ENCODE results near the gene ZW10. TPM values are rescaled to one million over a fixed set of nuclear protein-coding genes. Genes with fewer than 3 reads are reported as not detected.

ZW10 gene
- total RNA-seq, 1 experiment from 2014 or later, result 18.9 TPM

DNA sequence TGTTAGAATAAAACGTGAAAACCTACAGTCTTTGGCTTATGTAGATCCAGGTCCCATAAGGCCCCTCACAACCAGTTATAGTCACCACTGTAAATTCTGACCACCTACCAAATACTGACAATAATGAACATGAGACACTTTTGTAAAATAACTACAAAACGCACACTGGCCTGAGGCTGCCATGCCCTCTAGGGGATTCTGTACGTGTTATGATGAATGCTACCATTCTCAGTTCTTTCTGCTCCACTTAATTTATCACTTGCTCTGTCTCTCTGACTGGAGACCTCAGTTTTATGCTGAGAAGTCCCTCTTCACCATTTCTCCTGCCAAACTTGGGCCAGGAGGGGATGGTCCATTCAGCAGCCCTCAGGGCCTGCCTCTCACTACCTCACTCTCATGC is 48.7 kb downstream of the ZW10 start:
- Mint-ChIP-seq H3K27ac (no peak overlapping the region), H3K4me1 (peaks cover 6% of the 10 kb centered on the region; the same call in 1 of the 2 replicates), H3K9me3 (peaks cover 6% of the 10 kb centered on the region; the same call in 1 of the 2 replicates), H3K27me3 (ENCODE audit: low read depth) (no peaks in the 10 kb centered on the region), H3K4me3 (no peak overlapping the region), H3K36me3 (no peaks in the 10 kb centered on the region)
- POLR2A ChIA-PET, result no interaction called here
- DNase-seq (ENCODE audit: low spot score), result no peak
- no peak for ATAC-seq
- CTCF ChIA-PET, result interaction anchor here (1.1 to 2.5 kb wide), 3 partner anchors 138 to 172 kb away, joined by 3 to 10 read pairs (median 4); no protein-coding TSS in a partner anchor
- TF ChIP-seq, protein P1, sequence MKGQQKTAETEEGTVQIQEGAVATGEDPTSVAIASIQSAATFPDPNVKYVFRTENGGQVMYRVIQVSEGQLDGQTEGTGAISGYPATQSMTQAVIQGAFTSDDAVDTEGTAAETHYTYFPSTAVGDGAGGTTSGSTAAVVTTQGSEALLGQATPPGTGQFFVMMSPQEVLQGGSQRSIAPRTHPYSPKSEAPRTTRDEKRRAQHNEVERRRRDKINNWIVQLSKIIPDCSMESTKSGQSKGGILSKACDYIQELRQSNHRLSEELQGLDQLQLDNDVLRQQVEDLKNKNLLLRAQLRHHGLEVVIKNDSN (CRISPR knock-in tag; IDR thresholded peaks at IDR 0.05), result no peak
- TF ChIP-seq ZNF138 (CRISPR knock-in tag; conservative IDR thresholded peaks at IDR 0.05) (no peak), ESRRA (CRISPR knock-in tag; IDR thresholded peaks at IDR 0.05; ENCODE audit: borderline replicate concordance) (no peak), PRRX2 (CRISPR knock-in tag; IDR thresholded peaks at IDR 0.05) (no peak), GRHL2 (CRISPR knock-in tag; IDR thresholded peaks at IDR 0.05; ENCODE audit: insufficient replicate concordance, severe bottlenecking) (no peak), ATF1 (CRISPR knock-in tag; IDR thresholded peaks at IDR 0.05) (no peak), FOXJ3 (CRISPR knock-in tag; IDR thresholded peaks at IDR 0.05; ENCODE audit: borderline replicate concordance) (no peak), SMAD4 (CRISPR knock-in tag; IDR thresholded peaks at IDR 0.05) (no peak), CBFB (CRISPR knock-in tag; IDR thresholded peaks at IDR 0.05; ENCODE audit: low read depth) (no peak), RELA (CRISPR knock-in tag; IDR thresholded peaks at IDR 0.05; ENCODE audit: borderline replicate concordance) (no peak), TEAD1 (CRISPR knock-in tag; IDR thresholded peaks at IDR 0.05) (no peak), EMX1 (CRISPR knock-in tag; IDR thresholded peaks at IDR 0.05) (no peak)
- TF ChIP-seq, protein P2, sequence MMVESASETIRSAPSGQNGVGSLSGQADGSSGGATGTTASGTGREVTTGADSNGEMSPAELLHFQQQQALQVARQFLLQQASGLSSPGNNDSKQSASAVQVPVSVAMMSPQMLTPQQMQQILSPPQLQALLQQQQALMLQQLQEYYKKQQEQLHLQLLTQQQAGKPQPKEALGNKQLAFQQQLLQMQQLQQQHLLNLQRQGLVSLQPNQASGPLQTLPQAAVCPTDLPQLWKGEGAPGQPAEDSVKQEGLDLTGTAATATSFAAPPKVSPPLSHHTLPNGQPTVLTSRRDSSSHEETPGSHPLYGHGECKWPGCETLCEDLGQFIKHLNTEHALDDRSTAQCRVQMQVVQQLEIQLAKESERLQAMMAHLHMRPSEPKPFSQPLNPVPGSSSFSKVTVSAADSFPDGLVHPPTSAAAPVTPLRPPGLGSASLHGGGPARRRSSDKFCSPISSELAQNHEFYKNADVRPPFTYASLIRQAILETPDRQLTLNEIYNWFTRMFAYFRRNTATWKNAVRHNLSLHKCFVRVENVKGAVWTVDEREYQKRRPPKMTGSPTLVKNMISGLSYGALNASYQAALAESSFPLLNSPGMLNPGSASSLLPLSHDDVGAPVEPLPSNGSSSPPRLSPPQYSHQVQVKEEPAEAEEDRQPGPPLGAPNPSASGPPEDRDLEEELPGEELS (CRISPR knock-in tag; IDR thresholded peaks at IDR 0.05), result no peak
- TF ChIP-seq, protein P3, sequence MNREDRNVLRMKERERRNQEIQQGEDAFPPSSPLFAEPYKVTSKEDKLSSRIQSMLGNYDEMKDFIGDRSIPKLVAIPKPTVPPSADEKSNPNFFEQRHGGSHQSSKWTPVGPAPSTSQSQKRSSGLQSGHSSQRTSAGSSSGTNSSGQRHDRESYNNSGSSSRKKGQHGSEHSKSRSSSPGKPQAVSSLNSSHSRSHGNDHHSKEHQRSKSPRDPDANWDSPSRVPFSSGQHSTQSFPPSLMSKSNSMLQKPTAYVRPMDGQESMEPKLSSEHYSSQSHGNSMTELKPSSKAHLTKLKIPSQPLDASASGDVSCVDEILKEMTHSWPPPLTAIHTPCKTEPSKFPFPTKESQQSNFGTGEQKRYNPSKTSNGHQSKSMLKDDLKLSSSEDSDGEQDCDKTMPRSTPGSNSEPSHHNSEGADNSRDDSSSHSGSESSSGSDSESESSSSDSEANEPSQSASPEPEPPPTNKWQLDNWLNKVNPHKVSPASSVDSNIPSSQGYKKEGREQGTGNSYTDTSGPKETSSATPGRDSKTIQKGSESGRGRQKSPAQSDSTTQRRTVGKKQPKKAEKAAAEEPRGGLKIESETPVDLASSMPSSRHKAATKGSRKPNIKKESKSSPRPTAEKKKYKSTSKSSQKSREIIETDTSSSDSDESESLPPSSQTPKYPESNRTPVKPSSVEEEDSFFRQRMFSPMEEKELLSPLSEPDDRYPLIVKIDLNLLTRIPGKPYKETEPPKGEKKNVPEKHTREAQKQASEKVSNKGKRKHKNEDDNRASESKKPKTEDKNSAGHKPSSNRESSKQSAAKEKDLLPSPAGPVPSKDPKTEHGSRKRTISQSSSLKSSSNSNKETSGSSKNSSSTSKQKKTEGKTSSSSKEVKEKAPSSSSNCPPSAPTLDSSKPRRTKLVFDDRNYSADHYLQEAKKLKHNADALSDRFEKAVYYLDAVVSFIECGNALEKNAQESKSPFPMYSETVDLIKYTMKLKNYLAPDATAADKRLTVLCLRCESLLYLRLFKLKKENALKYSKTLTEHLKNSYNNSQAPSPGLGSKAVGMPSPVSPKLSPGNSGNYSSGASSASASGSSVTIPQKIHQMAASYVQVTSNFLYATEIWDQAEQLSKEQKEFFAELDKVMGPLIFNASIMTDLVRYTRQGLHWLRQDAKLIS (CRISPR knock-in tag; IDR thresholded peaks at IDR 0.05; ENCODE audit: borderline replicate concordance), result no peak
- TF ChIP-seq, protein P4, sequence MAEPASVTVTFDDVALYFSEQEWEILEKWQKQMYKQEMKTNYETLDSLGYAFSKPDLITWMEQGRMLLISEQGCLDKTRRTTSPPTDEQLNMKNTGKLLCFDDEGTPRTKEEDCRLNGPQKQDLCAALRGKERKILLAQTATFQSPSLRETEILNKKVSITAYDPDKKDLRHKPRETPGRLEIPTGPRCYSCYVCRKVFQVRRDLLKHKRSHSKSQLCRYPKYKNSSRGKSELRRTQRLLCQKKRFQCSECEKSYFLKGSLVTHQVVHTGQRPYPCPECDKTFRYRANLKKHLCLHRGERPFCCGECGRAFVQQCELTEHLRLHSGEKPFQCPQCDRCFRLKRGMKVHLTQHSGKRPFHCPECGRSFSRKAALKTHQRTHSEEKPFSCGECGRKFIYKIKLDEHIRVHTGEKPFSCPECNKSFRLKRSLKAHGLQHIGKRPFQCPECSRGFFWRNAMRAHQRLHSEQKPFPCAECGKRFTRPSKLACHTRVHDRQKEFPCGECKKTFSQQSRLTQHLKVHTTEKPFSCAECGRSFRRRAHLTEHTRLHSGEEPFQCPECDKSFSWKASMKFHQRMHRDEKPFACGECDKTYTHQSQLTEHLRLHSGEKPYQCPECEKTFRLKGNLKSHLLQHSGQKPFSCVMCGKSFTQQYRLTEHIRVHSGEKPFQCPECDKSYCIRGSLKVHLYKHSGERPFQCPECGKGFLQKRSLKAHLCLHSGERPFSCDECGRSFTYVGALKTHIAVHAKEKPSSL (CRISPR knock-in tag; conservative IDR thresholded peaks at IDR 0.05), result no peak
- TF ChIP-seq, protein P5, sequence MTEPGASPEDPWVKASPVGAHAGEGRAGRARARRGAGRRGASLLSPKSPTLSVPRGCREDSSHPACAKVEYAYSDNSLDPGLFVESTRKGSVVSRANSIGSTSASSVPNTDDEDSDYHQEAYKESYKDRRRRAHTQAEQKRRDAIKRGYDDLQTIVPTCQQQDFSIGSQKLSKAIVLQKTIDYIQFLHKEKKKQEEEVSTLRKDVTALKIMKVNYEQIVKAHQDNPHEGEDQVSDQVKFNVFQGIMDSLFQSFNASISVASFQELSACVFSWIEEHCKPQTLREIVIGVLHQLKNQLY (CRISPR knock-in tag; IDR thresholded peaks at IDR 0.05), result no peak
- TF ChIP-seq, protein P6, sequence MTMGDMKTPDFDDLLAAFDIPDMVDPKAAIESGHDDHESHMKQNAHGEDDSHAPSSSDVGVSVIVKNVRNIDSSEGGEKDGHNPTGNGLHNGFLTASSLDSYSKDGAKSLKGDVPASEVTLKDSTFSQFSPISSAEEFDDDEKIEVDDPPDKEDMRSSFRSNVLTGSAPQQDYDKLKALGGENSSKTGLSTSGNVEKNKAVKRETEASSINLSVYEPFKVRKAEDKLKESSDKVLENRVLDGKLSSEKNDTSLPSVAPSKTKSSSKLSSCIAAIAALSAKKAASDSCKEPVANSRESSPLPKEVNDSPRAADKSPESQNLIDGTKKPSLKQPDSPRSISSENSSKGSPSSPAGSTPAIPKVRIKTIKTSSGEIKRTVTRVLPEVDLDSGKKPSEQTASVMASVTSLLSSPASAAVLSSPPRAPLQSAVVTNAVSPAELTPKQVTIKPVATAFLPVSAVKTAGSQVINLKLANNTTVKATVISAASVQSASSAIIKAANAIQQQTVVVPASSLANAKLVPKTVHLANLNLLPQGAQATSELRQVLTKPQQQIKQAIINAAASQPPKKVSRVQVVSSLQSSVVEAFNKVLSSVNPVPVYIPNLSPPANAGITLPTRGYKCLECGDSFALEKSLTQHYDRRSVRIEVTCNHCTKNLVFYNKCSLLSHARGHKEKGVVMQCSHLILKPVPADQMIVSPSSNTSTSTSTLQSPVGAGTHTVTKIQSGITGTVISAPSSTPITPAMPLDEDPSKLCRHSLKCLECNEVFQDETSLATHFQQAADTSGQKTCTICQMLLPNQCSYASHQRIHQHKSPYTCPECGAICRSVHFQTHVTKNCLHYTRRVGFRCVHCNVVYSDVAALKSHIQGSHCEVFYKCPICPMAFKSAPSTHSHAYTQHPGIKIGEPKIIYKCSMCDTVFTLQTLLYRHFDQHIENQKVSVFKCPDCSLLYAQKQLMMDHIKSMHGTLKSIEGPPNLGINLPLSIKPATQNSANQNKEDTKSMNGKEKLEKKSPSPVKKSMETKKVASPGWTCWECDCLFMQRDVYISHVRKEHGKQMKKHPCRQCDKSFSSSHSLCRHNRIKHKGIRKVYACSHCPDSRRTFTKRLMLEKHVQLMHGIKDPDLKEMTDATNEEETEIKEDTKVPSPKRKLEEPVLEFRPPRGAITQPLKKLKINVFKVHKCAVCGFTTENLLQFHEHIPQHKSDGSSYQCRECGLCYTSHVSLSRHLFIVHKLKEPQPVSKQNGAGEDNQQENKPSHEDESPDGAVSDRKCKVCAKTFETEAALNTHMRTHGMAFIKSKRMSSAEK (CRISPR knock-in tag; IDR thresholded peaks at IDR 0.05; ENCODE audit: borderline replicate concordance), result no peak
- TF ChIP-seq, protein P7, sequence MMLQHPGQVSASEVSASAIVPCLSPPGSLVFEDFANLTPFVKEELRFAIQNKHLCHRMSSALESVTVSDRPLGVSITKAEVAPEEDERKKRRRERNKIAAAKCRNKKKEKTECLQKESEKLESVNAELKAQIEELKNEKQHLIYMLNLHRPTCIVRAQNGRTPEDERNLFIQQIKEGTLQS (CRISPR knock-in tag; conservative IDR thresholded peaks at IDR 0.05), result no peak
- TF ChIP-seq, protein P8, sequence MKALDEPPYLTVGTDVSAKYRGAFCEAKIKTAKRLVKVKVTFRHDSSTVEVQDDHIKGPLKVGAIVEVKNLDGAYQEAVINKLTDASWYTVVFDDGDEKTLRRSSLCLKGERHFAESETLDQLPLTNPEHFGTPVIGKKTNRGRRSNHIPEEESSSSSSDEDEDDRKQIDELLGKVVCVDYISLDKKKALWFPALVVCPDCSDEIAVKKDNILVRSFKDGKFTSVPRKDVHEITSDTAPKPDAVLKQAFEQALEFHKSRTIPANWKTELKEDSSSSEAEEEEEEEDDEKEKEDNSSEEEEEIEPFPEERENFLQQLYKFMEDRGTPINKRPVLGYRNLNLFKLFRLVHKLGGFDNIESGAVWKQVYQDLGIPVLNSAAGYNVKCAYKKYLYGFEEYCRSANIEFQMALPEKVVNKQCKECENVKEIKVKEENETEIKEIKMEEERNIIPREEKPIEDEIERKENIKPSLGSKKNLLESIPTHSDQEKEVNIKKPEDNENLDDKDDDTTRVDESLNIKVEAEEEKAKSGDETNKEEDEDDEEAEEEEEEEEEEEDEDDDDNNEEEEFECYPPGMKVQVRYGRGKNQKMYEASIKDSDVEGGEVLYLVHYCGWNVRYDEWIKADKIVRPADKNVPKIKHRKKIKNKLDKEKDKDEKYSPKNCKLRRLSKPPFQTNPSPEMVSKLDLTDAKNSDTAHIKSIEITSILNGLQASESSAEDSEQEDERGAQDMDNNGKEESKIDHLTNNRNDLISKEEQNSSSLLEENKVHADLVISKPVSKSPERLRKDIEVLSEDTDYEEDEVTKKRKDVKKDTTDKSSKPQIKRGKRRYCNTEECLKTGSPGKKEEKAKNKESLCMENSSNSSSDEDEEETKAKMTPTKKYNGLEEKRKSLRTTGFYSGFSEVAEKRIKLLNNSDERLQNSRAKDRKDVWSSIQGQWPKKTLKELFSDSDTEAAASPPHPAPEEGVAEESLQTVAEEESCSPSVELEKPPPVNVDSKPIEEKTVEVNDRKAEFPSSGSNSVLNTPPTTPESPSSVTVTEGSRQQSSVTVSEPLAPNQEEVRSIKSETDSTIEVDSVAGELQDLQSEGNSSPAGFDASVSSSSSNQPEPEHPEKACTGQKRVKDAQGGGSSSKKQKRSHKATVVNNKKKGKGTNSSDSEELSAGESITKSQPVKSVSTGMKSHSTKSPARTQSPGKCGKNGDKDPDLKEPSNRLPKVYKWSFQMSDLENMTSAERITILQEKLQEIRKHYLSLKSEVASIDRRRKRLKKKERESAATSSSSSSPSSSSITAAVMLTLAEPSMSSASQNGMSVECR (CRISPR knock-in tag; IDR thresholded peaks at IDR 0.05; ENCODE audit: borderline replicate concordance), result no peak

Data from WTC11 (cell line).